GM18498 (cell line): ENCODE measurements around the gene MBD6.
"Not testable (repeated sequence)": the region's sequence is repeated elsewhere in the genome, so short reads cannot be mapped to it uniquely, and the experiment has no call there.

Source experiments
- ATAC-seq: cut with Tn5 transposase; IDR thresholded peaks from one replicate; pipeline ENCODE4 v1.9.1; 2021; ENCODE audit warnings: mild to moderate bottlenecking, moderate library complexity; ENCODE audit not compliant: unreplicated experiment

Gene MBD6

GRCh38 chr12:57568838-57569237, 46.2 kb downstream of the MBD6 start:
- ATAC-seq: no peak

GRCh38 chr12:57569858-57570257, 47.2 kb downstream of the MBD6 start:
- no peak for ATAC-seq

- not testable (repeated sequence) for ATAC-seq
These were observed 47.8 kb downstream of the MBD6 start for GRCh38 chr12:57570438-57570837.

GRCh38 chr12:57571926-57572762, 49.5 kb downstream of the MBD6 start:
- ATAC-seq: no peak

DNA sequence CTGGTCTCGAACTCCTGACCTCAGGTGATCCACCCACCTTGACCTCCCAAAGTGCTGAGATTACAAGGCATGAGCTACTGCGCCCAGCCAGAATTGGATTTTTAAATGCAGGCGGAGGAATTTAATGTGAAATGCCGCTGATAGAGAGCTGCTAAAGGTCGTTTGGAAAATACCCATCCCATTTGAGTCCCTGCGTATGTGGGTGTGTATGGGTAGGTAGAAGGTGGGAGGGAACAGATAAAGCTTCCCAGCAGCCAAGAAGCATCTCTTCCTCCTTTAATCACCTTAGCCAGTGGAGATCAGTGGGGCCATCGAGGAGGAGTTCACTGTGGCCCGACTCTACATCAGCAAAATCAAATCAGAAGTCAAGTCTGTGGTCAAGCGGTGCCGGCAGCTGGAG, 52.2 kb downstream of the MBD6 start:
- no peak for ATAC-seq

DNA sequence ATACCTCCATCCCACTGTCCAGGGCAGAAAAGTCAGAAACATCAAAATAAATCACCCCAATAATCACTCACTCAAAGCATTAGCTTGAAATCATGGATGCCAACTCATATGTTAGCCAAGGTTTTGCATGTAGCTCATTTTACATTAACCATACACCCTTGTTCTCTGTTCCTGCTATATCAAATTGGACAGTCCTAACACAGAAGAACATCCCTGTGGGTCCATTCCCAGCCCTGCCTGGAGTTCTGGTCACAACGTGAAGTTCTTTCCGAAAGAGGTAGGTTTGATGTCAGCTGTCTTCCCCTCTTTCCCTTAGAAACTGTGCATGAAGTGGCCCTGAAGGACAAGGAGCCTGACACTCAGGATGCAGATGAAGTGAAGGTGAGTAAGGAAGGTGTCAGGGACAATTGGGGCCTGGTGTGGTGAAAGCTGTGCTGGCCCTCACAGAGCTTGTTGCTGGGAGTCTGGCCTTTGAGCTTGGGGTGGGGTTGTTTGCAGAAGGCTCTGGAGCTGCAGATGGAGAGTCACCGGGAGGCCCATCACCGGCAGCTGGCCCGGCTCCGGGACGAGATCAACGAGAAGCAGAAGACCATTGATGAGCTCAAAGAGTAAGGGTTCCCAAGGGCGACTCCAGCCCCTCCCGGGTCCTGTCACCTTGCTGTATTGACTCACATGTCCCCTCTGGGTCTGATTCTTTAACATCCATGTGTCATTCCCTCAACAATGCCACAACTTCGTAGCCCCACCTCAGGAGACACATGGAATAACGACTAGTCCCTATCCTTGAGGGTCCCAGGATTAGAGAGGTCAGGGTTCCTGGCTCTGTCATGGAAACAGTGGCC, 53.4 kb downstream of the MBD6 start:
- no peak for ATAC-seq

DNA sequence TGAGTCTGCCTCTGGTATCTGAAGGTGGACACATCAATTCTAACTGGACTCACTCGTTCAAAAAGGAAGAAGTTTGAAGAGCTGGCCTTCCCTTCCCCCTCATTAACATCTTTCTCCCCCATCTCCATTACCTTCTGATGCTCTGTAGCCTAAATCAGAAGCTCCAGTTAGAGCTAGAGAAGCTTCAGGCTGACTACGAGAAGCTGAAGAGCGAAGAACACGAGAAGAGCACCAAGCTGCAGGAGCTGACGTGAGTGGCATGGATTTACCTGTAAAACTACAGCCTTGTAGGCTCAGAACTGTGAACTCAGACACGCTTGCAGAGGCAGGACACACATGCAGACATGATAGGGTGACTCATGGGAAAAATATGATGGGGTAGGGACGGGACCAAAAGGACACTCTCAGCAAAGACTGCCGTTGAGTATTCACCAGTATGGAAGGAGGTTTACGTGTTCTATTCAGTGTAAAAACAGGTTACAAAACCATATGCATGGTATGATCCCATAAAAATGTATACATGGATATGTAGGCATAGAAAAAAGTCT, 54.1 kb downstream of the MBD6 start:
- no peak for ATAC-seq

GRCh38 chr12:57577981-57578758, 55.5 kb downstream of the MBD6 start:
- ATAC-seq: no peak

- ATAC-seq: no peak
These were observed 56.4 kb downstream of the MBD6 start for GRCh38 chr12:57579011-57579410.
